ENCODE results near the gene DBN1.

DBN1 gene

DNA sequence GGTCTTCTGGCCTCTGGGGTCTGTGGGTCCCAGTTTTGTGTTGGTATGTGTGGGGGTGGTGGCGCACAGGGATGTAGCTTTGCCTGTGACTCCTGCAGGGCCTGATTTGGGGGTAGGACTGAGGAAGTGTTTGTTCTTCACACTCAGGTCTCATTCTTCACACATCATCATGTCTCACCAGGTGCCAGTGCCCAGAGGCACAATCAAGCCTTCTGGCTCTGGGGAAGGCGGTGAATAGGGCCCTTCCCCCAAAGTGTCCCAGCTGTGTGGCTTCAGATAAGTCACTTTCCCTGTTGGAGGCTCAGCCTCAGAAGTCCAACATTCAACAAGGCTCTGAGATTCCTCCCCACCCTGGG is 5.1 kb downstream of the DBN1 start:
- TF ChIP-seq, protein P1, sequence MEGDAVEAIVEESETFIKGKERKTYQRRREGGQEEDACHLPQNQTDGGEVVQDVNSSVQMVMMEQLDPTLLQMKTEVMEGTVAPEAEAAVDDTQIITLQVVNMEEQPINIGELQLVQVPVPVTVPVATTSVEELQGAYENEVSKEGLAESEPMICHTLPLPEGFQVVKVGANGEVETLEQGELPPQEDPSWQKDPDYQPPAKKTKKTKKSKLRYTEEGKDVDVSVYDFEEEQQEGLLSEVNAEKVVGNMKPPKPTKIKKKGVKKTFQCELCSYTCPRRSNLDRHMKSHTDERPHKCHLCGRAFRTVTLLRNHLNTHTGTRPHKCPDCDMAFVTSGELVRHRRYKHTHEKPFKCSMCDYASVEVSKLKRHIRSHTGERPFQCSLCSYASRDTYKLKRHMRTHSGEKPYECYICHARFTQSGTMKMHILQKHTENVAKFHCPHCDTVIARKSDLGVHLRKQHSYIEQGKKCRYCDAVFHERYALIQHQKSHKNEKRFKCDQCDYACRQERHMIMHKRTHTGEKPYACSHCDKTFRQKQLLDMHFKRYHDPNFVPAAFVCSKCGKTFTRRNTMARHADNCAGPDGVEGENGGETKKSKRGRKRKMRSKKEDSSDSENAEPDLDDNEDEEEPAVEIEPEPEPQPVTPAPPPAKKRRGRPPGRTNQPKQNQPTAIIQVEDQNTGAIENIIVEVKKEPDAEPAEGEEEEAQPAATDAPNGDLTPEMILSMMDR (IDR thresholded peaks at IDR 0.05; ENCODE audit: low read depth, low read length), result no peak
- DNase-seq, result no peak
- Histone ChIP-seq H3K36me3 (peaks cover 82% of the 10 kb centered on the region), H3K4me3 (ENCODE audit: low read depth, low read length) (no peak overlapping the region), H3K4me1 (peaks cover 13% of the 10 kb centered on the region), H3K9me3 (no peaks in the 10 kb centered on the region), H3K27me3 (no peaks in the 10 kb centered on the region)

DNA sequence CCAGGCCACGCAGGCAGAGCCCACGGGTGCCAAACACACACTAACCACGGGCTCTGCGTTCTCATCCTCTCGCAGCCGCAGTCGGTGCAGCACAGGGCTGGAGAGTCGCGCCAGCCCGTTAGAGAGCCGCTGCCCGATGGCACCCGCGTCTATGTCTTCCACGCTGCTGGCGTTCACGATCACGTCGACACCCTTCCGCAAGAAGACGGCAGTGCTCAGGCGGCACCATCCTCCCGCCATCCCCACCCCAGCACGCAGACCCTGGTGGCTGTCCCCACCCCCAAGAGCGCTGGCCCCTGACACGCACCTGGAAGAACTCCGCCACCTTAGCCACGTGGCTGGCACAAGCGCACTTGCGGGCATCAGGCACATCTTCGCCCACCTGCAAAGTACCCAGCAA is 6.0 kb downstream of the DBN1 start:
- DNase-seq, result no peak
- Histone ChIP-seq H3K27me3 (no peaks in the 10 kb centered on the region), H3K9me3 (no peaks in the 10 kb centered on the region), H3K4me3 (ENCODE audit: low read depth, low read length) (no peak overlapping the region), H3K4me1 (peaks cover 13% of the 10 kb centered on the region), H3K36me3 (peaks cover 79% of the 10 kb centered on the region)
- TF ChIP-seq, protein P1 (IDR thresholded peaks at IDR 0.05; ENCODE audit: low read depth, low read length), result no peak

DNA sequence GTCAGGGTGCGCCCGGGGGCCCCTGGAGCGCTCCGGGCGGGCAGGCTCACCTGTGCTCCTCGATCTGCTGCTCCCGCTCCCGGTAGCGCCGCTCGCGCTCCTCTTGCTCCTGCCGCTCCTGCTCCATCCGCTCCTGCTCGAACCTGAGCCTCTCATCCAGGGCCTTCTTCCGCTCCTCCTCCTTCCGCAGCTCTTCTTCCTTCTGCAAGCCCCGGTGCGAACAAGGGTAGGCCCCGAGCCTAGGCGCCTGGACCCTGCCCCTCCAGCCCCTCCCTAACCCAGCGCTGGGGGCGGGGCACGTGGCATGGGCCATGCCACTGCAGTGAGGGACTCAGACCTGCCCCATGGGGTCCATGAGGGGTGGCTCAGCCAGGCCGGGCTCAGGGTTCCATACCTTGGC is 6.6 kb downstream of the DBN1 start:
- Histone ChIP-seq H3K27me3 (no peaks in the 10 kb centered on the region), H3K4me1 (peaks cover 10% of the 10 kb centered on the region), H3K36me3 (peaks cover 73% of the 10 kb centered on the region), H3K4me3 (ENCODE audit: low read depth, low read length) (no peak overlapping the region), H3K9me3 (no peaks in the 10 kb centered on the region)
- DNase-seq, result no peak
- TF ChIP-seq, protein P1 (IDR thresholded peaks at IDR 0.05; ENCODE audit: low read depth, low read length), result no peak

DNA sequence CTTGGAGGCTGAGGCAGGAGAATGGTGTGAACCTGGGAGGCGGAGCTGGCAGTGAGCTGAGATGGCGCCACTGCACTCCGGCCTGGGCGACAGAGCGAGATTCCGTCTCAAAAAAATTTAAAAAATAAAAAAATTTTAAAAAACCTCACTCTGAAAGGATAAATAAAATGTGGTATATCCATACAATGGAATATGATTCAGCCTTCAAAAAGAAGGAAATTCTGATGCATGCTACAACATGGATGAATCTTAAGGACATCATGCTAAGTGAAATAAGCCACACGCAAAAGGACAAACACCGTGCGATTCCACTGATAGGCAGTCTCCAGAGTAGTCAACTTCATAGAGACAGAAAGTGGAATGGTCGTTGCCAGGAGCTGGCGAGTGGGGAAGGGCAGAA is 8.4 kb downstream of the DBN1 start:
- Histone ChIP-seq H3K9me3 (no peaks in the 10 kb centered on the region), H3K36me3 (peaks cover 71% of the 10 kb centered on the region), H3K4me1 (0 out of 2 replicates have a peak, but pooled peaks cover 1% of the 10 kb centered on the region), H3K27me3 (no peaks in the 10 kb centered on the region), H3K4me3 (ENCODE audit: low read depth, low read length) (no peak overlapping the region)
- no peak for DNase-seq
- TF ChIP-seq, protein P1 (IDR thresholded peaks at IDR 0.05; ENCODE audit: low read depth, low read length), result no peak

DNA sequence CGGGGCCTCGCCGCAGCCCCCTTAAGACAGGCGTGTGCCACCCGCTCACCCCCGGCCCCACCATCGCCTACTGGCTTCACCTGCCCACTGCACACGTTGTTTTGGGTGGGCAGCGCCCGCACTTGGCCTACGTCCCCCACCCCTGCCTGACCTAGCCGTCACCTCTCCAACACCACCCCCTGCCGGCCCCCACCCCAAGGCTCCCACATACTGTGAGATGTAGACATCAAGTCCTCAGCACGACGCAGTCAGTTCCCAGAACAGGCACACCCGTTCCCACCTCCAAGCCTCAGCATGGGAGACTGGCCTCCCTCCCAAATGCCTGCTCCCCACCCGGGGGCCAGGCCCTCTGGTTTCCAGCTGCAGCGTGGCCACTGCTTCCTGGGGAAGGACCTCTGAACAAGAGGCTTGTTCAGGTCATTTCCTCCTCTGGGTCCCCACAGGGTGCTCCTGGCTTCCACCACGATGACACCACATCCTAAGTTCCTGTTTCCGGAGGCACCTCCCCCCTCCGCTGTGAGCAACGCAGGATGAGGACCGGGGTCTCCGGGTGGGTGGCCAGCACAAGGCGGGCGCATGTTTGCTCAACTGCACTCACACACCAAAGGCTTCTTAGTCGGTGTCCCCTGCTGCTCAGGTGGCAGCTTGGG is 11.3 kb downstream of the DBN1 start:
- no peak for DNase-seq
- H3K9me3 ChIP-seq, result no peaks in the 10 kb centered on the region
- H3K36me3 ChIP-seq, result peaks cover 68% of the 10 kb centered on the region
- no peaks in the 10 kb centered on the region for H3K27me3 ChIP-seq
- TF ChIP-seq, protein P1 (IDR thresholded peaks at IDR 0.05; ENCODE audit: low read depth, low read length), result no peak
- H3K4me1 ChIP-seq, result peaks cover 17% of the 10 kb centered on the region
- H3K4me3 ChIP-seq (ENCODE audit: low read depth, low read length), result no peak overlapping the region

DNA sequence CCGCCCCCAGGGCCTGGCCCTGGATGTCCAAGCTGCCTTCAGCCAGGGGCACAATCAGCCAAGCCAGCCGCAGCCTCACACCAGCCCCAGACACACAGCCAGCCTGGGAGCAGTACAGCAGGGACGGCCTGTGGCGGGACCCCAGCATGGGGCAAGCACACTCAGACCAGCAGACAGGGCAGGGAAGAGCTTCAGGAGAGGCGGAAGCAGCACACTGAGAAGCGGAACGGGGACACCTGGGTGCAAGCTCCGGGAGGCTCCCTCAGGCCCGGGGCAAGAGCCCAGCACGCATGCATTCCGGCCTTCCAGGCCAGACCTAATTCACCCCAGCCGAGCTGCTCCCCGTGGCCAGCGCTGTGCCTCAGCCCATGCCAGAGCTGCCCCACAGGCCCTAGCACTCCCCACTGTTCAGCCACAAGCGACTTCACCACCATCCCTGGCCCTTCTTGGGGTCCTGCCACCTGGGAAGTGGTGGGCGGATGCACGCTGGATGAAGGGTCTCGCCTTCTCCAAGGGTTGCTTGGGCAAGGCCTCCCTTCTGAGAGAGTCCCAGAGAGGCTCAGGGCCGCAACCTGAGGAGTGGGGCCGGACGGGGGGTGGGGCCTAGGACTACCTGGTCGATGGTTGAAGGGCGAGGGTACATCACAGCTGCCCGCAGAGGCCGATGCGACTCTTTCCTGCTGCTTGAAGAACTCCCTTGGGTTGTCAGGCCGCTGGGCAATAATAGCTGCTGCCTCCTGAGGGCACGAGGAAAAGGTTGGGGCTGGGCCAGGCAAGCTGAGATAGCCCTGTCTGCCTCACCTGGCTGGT is 13.4 kb downstream of the DBN1 start:
- Histone ChIP-seq H3K4me3 (ENCODE audit: low read depth, low read length) (no peak overlapping the region), H3K4me1 (peaks cover 23% of the 10 kb centered on the region), H3K36me3 (peaks cover 52% of the 10 kb centered on the region), H3K9me3 (no peaks in the 10 kb centered on the region), H3K27me3 (no peaks in the 10 kb centered on the region)
- TF ChIP-seq, protein P1 (IDR thresholded peaks at IDR 0.05; ENCODE audit: low read depth, low read length), result no peak
- no peak for DNase-seq

Data from BE2C (cell line).